Kidney epithelial cell (primary cell): ENCODE data around the gene HK1. TPM values are rescaled to one million over a fixed set of nuclear protein-coding genes. Genes with fewer than 3 reads are reported as not detected.
"Not testable (repeated sequence)": the region's sequence is repeated elsewhere in the genome, so short reads cannot be mapped to it uniquely, and the experiment has no call there.

Source experiments
- DNase-seq: peaks from one replicate; pipeline ENCODE4 v3.0.0-alpha.2; 2010; ENCODE audit warnings: low read depth
- H3K27me3 ChIP-seq: 2 replicates; pipeline ENCODE4 v1.6.0; 2011; ENCODE audit warnings: low read length; ENCODE audit not compliant: control insufficient read depth, insufficient read depth
- H3K36me3 ChIP-seq: 2 replicates; pipeline ENCODE4 v1.5.1; 2011; ENCODE audit warnings: low read length; ENCODE audit not compliant: control insufficient read depth, insufficient read depth
- H3K4me3 ChIP-seq: 2 replicates; pipeline ENCODE4 v1.5.1; 2011; ENCODE audit warnings: low read depth, mild to moderate bottlenecking, control low read depth, low read length
- CTCF ChIP-seq: IDR thresholded peaks from 2 replicates; pipeline ENCODE4 v1.5.1; 2011; ENCODE audit warnings: mild to moderate bottlenecking, moderate library complexity, low read length, control low read depth, inconsistent platforms; ENCODE audit not compliant: insufficient read depth, poor library complexity, severe bottlenecking
- total RNA-seq: library from RNA; depleted of rRNA; stranded (reverse); fragments of >200 nt; gene quantifications from 2 replicates; pipeline ENCODE4 v1.2.3, GENCODE V29; 2015

The HK1 gene
- total RNA-seq, 1 donor from 2014 or later = 81.7 TPM

DNA sequence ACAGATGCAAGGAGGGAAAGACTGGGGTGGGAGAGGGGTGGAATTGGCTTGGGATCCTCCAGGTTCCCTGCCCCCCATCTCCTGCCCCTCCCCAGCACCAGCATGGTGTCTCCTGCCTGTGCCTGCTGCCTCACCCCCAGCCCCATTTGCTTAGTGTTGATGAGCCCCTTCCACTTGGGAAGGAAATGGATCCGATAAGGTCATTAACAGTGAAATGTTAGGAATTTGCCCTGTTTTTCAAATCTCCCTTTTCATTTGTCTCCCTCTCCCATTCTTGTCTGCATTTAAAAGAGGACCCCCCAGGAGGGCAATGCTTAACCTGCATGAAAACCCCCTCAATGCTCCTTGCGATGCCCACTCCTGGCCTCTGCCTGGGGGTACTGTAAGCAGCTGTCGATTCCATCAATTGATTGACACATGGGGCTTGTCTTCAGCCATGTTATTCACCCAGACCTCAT lies 51.5 kb downstream of the HK1 start:
- no peaks in the 10 kb centered on the region for H3K36me3 ChIP-seq
- no peak for TF ChIP-seq CTCF
- no peak for DNase-seq
- no peaks in the 10 kb centered on the region for H3K27me3 ChIP-seq
- no peak overlapping the region for H3K4me3 ChIP-seq

DNA sequence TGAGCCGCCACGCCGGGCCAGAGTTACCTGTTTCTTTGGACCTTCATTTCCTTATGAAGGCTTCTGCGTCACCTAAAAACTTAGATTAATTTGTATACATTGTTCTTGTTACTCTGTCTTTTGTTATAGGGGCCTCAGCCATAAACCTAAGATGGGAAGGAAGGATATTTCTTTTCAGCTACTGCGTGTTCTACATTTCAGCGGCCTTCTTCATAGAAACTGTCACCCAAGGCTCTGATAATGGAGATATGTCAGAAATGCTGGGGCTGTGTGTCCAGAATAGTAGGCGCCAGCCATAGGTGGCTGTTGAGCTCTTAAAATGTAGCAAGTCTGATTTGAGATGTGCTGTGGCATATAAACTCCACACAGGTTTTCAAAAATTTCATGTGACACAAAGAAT lies 52.9 kb downstream of the HK1 start:
- no peaks in the 10 kb centered on the region for H3K27me3 ChIP-seq
- no peak for DNase-seq
- H3K4me3 ChIP-seq = no peak overlapping the region
- no peaks in the 10 kb centered on the region for H3K36me3 ChIP-seq
- TF ChIP-seq CTCF = no peak

DNA sequence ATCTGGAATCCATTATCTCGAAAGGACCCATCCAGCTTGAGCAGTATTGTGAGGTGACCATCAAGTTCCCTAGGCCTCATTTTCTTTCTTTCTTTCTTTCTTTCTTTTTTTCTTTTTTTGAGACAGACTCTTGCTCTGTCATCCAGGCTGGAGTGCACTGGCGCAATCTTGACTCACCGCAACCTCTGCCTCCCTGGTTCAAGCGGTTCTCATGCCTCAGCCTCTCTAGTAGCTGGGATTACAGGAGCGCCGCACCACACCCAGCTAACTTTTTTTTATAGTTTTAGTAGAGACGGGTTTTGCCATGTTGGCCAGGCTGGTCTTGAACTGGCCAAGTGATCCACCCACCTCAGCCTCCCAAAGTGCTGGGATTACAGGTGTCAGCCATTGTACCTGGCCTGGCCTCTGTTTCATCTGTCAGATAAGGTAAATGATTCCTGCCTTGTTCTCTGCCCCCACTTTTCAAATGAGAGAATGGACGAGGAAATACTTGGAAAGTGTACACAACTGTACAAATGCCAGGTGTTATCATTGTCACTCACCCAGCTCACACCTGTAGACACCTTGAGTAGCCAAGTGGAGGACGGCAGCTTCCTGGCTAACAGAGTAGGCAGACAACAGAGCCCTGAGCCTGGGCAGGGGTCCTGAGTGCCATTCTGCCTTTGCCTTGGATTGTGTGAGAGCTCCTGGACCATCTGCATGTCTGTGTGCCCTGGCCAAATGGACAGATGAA lies 54.1 kb downstream of the HK1 start:
- Histone ChIP-seq H3K4me3 (no peak overlapping the region), H3K36me3 (no peaks in the 10 kb centered on the region), H3K27me3 (no peaks in the 10 kb centered on the region)
- no peak for DNase-seq
- no peak for TF ChIP-seq CTCF

DNA sequence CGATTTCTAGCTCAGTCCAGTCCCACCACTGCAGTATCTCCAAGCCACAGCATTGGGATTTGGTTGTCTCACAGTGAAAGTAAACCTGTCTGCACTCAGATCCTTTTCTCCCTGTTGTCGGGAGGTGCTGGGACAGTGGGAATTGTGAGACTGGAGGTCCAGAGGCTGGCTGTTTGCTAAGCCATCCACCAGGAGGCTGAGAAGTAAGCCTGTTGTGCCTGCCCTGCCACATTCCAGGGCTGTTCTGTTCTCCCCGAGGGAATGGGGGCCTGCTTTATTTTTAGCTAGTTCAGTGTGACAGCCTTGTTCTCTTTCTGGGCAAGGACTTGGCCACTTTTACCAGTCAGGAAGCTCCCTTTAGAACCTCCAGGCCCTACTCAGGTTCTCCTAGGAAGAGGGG lies 54.9 kb downstream of the HK1 start:
- Histone ChIP-seq H3K27me3 (no peaks in the 10 kb centered on the region), H3K36me3 (no peaks in the 10 kb centered on the region), H3K4me3 (no peak overlapping the region)
- no peak for TF ChIP-seq CTCF
- no peak for DNase-seq

GRCh38 chr10:69333865-69334301 lies 55.6 kb downstream of the HK1 start:
- not testable (repeated sequence) for H3K36me3 ChIP-seq, H3K27me3 ChIP-seq, DNase-seq, H3K4me3 ChIP-seq

DNA sequence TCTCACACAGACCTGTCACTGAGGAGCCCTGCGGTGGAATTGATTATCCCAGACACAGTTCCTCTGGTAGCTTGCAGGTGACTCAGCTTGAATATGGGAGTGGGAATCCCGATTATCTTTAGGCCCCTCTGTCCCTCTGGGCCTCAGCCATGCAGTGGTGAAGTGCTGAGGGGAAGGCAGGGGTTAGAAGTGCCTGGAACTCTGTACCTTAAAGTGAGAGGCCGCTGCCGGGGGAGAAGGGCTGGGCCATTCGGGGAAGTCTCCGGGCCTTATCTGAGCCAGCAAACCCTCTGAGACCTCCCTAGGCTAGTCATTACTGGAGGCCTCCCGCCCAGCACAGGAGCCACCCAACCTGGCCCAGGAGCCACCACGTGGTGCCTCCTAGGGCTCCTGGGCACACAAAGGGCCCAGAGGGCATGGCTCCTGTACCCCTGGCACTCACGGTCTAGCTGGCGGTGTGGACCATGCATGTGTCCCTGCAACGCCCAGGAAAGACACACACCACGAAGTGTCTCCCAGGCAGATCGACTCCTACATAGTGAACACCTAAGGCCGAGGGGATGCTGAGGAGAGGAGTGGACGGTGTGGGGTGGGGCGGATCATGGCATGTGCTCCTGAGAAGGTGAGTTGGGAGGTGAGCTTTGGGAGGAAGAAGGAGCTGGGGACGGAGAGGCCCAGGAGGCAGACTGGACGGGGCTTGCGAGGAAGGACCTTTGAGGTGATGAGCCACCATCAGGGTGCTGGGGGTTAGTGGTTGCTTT lies 56.2 kb downstream of the HK1 start:
- TF ChIP-seq CTCF = no peak
- Histone ChIP-seq H3K27me3 (no peaks in the 10 kb centered on the region), H3K4me3 (no peak overlapping the region), H3K36me3 (no peaks in the 10 kb centered on the region)
- DNase-seq = no peak
